PFSK-1 (cell line): ENCODE results near the gene SLC1A2.

Experiments used
- FOXP2 ChIP-seq: optimal IDR thresholded peaks from 2 replicates; pipeline ENCODE3; 2011; ENCODE audit warnings: borderline replicate concordance, control low read depth, inconsistent platforms; ENCODE audit not compliant: insufficient read depth; ENCODE audit errors: extremely low read length, extremely low read depth
- POLR2AphosphoS5 ChIP-seq: IDR thresholded peaks from 2 replicates; pipeline ENCODE4 v1.6.1; 2012; ENCODE audit warnings: low read depth, mild to moderate bottlenecking, control low read depth, low read length, moderate library complexity
- SIN3A ChIP-seq: IDR thresholded peaks from 2 replicates; pipeline ENCODE4 v1.6.1; 2012; ENCODE audit warnings: mild to moderate bottlenecking, low read length, moderate library complexity, borderline replicate concordance; ENCODE audit not compliant: insufficient read depth
- TAF1 ChIP-seq: IDR thresholded peaks from 2 replicates; pipeline ENCODE4 v1.6.1; 2012; ENCODE audit warnings: low read length, control low read depth, borderline replicate concordance; ENCODE audit not compliant: insufficient read depth
- TF ChIP-seq, protein P1 (sequence below), 2 experiments: IDR thresholded peaks; 2 replicates each; pipeline versions ENCODE4 v1.6.1 to v1.8.0; 2011 to 2012; ENCODE audit warnings: low read depth in 2 of 2, low read length in 2 of 2, control low read depth in 1 of 2, inconsistent platforms in 1 of 2, mild to moderate bottlenecking in 1 of 2, moderate library complexity in 1 of 2; ENCODE audit not compliant: insufficient read depth in 1 of 2

SLC1A2 gene

DNA sequence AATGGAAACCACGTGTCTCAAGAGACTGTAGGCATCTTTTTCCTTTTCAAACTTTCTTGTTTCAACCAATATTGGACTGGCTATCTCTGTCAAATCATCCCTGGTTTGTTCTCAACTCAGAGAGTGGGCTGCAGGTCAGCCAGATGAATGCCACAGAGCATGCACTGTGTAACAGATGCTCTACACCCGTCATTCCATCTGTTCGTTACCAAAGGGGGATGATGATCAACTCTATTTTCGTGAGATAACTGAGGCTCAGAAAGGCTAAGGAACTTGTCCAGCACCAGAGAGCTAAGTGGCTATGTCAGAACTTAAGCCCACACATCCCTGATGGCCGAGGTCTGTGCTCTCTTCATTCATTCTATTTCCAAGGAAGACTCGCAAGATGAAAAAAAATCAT is 42.1 kb downstream of the SLC1A2 start:
- TF ChIP-seq POLR2AphosphoS5 = no peak
- no peak for TF ChIP-seq TAF1
- TF ChIP-seq, protein P1, sequence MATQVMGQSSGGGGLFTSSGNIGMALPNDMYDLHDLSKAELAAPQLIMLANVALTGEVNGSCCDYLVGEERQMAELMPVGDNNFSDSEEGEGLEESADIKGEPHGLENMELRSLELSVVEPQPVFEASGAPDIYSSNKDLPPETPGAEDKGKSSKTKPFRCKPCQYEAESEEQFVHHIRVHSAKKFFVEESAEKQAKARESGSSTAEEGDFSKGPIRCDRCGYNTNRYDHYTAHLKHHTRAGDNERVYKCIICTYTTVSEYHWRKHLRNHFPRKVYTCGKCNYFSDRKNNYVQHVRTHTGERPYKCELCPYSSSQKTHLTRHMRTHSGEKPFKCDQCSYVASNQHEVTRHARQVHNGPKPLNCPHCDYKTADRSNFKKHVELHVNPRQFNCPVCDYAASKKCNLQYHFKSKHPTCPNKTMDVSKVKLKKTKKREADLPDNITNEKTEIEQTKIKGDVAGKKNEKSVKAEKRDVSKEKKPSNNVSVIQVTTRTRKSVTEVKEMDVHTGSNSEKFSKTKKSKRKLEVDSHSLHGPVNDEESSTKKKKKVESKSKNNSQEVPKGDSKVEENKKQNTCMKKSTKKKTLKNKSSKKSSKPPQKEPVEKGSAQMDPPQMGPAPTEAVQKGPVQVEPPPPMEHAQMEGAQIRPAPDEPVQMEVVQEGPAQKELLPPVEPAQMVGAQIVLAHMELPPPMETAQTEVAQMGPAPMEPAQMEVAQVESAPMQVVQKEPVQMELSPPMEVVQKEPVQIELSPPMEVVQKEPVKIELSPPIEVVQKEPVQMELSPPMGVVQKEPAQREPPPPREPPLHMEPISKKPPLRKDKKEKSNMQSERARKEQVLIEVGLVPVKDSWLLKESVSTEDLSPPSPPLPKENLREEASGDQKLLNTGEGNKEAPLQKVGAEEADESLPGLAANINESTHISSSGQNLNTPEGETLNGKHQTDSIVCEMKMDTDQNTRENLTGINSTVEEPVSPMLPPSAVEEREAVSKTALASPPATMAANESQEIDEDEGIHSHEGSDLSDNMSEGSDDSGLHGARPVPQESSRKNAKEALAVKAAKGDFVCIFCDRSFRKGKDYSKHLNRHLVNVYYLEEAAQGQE (IDR thresholded peaks at IDR 0.05; ENCODE audit: insufficient read depth in 1 of 2, low read depth in 2 of 2, low read length in 2 of 2) = no peak
- TF ChIP-seq SIN3A = no peak
- TF ChIP-seq FOXP2 = no peak

DNA sequence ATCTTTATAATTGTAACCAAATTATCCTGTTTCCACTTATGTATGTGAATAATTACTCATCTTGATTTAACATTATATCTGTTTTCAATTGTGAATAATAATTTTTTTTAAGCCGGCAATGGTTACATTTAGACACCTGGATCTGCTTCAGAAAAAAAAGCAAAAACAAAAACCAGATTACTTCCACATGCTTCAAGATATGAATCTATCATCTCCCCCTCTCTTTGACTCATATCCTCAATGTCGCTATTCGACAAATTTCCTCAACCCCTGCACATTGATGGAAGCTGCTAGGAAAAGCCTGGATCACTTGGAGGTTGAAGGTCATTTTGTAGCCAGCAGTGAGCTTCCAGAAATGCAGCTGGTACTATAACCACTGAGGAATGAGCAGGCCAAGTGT is 42.7 kb downstream of the SLC1A2 start:
- TF ChIP-seq TAF1 = peak; percentile 30; the same call in 1 of the 2 replicates
- TF ChIP-seq FOXP2 = no peak
- TF ChIP-seq, protein P1 (IDR thresholded peaks at IDR 0.05; ENCODE audit: insufficient read depth in 1 of 2, low read depth in 2 of 2, low read length in 2 of 2) = peak in 1 of 2 experiments; percentile 44; a peak in 1 of 4 replicates
- TF ChIP-seq SIN3A = 0 out of 2 replicates have a peak, but pooled peaks have one; percentile 23
- TF ChIP-seq POLR2AphosphoS5 = 0 out of 2 replicates have a peak, but pooled peaks have one; percentile 37

DNA sequence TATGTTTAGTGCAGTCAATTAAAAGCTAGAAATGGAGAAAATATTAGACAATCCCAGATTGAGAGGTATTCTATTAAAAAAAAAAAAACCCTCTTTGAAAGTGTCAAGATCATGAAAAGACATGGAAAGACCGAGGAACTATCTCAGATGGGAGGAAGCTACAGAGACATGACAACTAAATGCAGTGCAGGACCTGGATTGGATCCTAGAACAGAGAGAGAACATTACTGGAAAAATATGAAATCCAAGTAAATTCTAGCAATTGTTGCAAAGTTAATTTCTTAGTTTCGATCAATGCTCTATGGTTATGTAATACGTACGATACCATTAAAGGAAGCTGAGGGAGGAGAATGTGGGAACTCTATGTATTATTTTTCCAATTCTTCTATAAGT is 43.2 kb downstream of the SLC1A2 start:
- TF ChIP-seq, protein P1 (IDR thresholded peaks at IDR 0.05; ENCODE audit: insufficient read depth in 1 of 2, low read depth in 2 of 2, low read length in 2 of 2) = no peak
- no peak for TF ChIP-seq SIN3A
- no peak for TF ChIP-seq TAF1
- TF ChIP-seq FOXP2 = no peak

DNA sequence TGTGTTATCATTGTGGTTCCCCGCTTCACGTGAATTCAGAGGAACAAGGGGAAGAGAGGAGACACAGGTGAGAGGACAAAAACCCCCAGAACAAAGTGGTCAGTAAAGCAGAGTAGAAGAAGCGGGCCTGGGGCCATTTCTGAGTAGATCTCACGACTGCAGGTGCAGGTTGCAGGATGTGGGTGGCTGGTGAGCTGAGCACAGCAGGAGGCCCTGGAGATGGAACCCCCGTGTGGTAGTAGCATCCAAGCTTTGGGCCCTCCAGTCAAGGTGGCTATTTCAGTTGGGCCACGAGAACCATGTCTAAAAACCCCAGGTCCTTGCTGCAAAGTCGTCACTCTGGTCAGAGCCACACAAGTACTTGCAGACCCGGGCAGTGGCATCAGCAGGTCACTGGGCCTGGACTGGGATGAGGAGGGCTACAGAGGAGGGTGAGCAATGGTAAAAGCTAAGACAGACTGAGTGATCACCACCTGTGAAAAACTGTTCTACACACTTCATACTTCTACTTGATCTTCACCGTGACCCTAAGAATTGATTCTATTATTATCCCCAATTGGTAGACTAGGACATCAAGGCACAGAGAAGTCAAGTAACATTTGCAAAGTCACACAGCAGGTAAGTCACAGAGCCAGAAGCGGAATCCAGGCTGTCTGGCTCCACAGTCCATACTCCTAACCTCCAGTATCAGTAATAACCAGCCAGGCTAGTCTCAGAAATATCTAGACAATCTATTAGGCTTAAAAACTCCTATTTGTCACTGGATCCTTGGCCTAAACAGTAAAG is 43.8 kb downstream of the SLC1A2 start:
- TF ChIP-seq TAF1 = no peak
- no peak for TF ChIP-seq FOXP2
- no peak for TF ChIP-seq SIN3A
- TF ChIP-seq, protein P1 (IDR thresholded peaks at IDR 0.05; ENCODE audit: insufficient read depth in 1 of 2, low read depth in 2 of 2, low read length in 2 of 2) = no peak
- TF ChIP-seq POLR2AphosphoS5 = no peak
